ENCODE data around the gene TRAF7.
A peak's percentile ranks its signal among the peaks of the same experiment; 100 is the strongest.
"Not testable (repeated sequence)": the region's sequence is repeated elsewhere in the genome, so short reads cannot be mapped to it uniquely, and the experiment has no call there.

The TRAF7 gene

GRCh38 chr16:2155091-2155950 is at the start of gene TRAF7:
TRAF7 (plus strand) TSS chr16:2155782; CDS start chr16:2163921, 8,139 bp downstream.
- peak within 1 kb of the TSS; percentile 85 to 90 for H3K9ac ChIP-seq (ENCODE audit: low read depth in 1 of 2, low read length in 2 of 2)
- H3K4me3 ChIP-seq (ENCODE audit: low read depth in 1 of 2, low read length in 2 of 2): peak within 1 kb of the TSS; percentile 83 to 93
- peaks cover 4 to 8% of the 10 kb centered on the region in 2 donors for H3K36me3 ChIP-seq (ENCODE audit: control insufficient read depth in 1 of 2, insufficient read depth in 2 of 2, low read length in 2 of 2)
- peak within 1 kb of the TSS; percentile 56 for H3K27ac ChIP-seq (ENCODE audit: low read depth, low read length)
- peaks cover 69 to 87% of the 10 kb centered on the region in 2 donors for H3K4me1 ChIP-seq (ENCODE audit: control insufficient read depth in 1 of 2, insufficient read depth in 2 of 2, low read length in 2 of 2)
- no peaks in the 10 kb centered on the region for H3K27me3 ChIP-seq (ENCODE audit: control insufficient read depth in 1 of 2, insufficient read depth in 2 of 2, low read length in 2 of 2)
- H3K9me3 ChIP-seq (ENCODE audit: control insufficient read depth in 1 of 2, low read length in 2 of 2): no peaks in the 10 kb centered on the region

- peaks cover 0 to 36% of the 10 kb centered on the region in 2 donors for H3K36me3 ChIP-seq (ENCODE audit: control insufficient read depth in 1 of 2, insufficient read depth in 2 of 2, low read length in 2 of 2)
- H3K9me3 ChIP-seq (ENCODE audit: control insufficient read depth in 1 of 2, low read length in 2 of 2); H3K27me3 ChIP-seq (ENCODE audit: control insufficient read depth in 1 of 2, insufficient read depth in 2 of 2, low read length in 2 of 2); H3K4me1 ChIP-seq (ENCODE audit: control insufficient read depth in 1 of 2, insufficient read depth in 2 of 2, low read length in 2 of 2); H3K4me3 ChIP-seq (ENCODE audit: low read depth in 1 of 2, low read length in 2 of 2); H3K9ac ChIP-seq (ENCODE audit: low read depth in 1 of 2, low read length in 2 of 2); H3K27ac ChIP-seq (ENCODE audit: low read depth, low read length): not testable (repeated sequence)
Measured at GRCh38 chr16:2106211-2106610, 49.4 kb upstream of the TRAF7 start.

GRCh38 chr16:2107121-2107790 is 48.3 kb upstream of the TRAF7 start:
- peaks cover 0 to 35% of the 10 kb centered on the region in 2 donors for H3K36me3 ChIP-seq (ENCODE audit: control insufficient read depth in 1 of 2, insufficient read depth in 2 of 2, low read length in 2 of 2)
- not testable (repeated sequence) for H3K27ac ChIP-seq (ENCODE audit: low read depth, low read length); H3K9me3 ChIP-seq (ENCODE audit: control insufficient read depth in 1 of 2, low read length in 2 of 2); H3K27me3 ChIP-seq (ENCODE audit: control insufficient read depth in 1 of 2, insufficient read depth in 2 of 2, low read length in 2 of 2); H3K9ac ChIP-seq (ENCODE audit: low read depth in 1 of 2, low read length in 2 of 2); H3K4me3 ChIP-seq (ENCODE audit: low read depth in 1 of 2, low read length in 2 of 2); H3K4me1 ChIP-seq (ENCODE audit: control insufficient read depth in 1 of 2, insufficient read depth in 2 of 2, low read length in 2 of 2)

- H3K9me3 ChIP-seq (ENCODE audit: control insufficient read depth in 1 of 2, low read length in 2 of 2); H3K4me1 ChIP-seq (ENCODE audit: control insufficient read depth in 1 of 2, insufficient read depth in 2 of 2, low read length in 2 of 2); H3K4me3 ChIP-seq (ENCODE audit: low read depth in 1 of 2, low read length in 2 of 2); H3K27me3 ChIP-seq (ENCODE audit: control insufficient read depth in 1 of 2, insufficient read depth in 2 of 2, low read length in 2 of 2); H3K27ac ChIP-seq (ENCODE audit: low read depth, low read length); H3K9ac ChIP-seq (ENCODE audit: low read depth in 1 of 2, low read length in 2 of 2): not testable (repeated sequence)
- peaks cover 0 to 31% of the 10 kb centered on the region in 2 donors for H3K36me3 ChIP-seq (ENCODE audit: control insufficient read depth in 1 of 2, insufficient read depth in 2 of 2, low read length in 2 of 2)
Measured at GRCh38 chr16:2107791-2108125, 47.8 kb upstream of the TRAF7 start.

GRCh38 chr16:2108446-2109270 is 46.9 kb upstream of the TRAF7 start:
- peaks cover 0 to 31% of the 10 kb centered on the region in 2 donors for H3K36me3 ChIP-seq (ENCODE audit: control insufficient read depth in 1 of 2, insufficient read depth in 2 of 2, low read length in 2 of 2)
- not testable (repeated sequence) for H3K9me3 ChIP-seq (ENCODE audit: control insufficient read depth in 1 of 2, low read length in 2 of 2); H3K27me3 ChIP-seq (ENCODE audit: control insufficient read depth in 1 of 2, insufficient read depth in 2 of 2, low read length in 2 of 2); H3K27ac ChIP-seq (ENCODE audit: low read depth, low read length); H3K4me1 ChIP-seq (ENCODE audit: control insufficient read depth in 1 of 2, insufficient read depth in 2 of 2, low read length in 2 of 2); H3K4me3 ChIP-seq (ENCODE audit: low read depth in 1 of 2, low read length in 2 of 2); H3K9ac ChIP-seq (ENCODE audit: low read depth in 1 of 2, low read length in 2 of 2)

GRCh38 chr16:2109271-2109580 is 46.4 kb upstream of the TRAF7 start:
- H3K9me3 ChIP-seq (ENCODE audit: control insufficient read depth in 1 of 2, low read length in 2 of 2); H3K4me3 ChIP-seq (ENCODE audit: low read depth in 1 of 2, low read length in 2 of 2); H3K27me3 ChIP-seq (ENCODE audit: control insufficient read depth in 1 of 2, insufficient read depth in 2 of 2, low read length in 2 of 2); H3K4me1 ChIP-seq (ENCODE audit: control insufficient read depth in 1 of 2, insufficient read depth in 2 of 2, low read length in 2 of 2); H3K9ac ChIP-seq (ENCODE audit: low read depth in 1 of 2, low read length in 2 of 2); H3K27ac ChIP-seq (ENCODE audit: low read depth, low read length): not testable (repeated sequence)
- peaks cover 0 to 31% of the 10 kb centered on the region in 2 donors for H3K36me3 ChIP-seq (ENCODE audit: control insufficient read depth in 1 of 2, insufficient read depth in 2 of 2, low read length in 2 of 2)

GRCh38 chr16:2109872-2110271 is 45.7 kb upstream of the TRAF7 start:
- H3K36me3 ChIP-seq (ENCODE audit: control insufficient read depth in 1 of 2, insufficient read depth in 2 of 2, low read length in 2 of 2): peaks cover 0 to 31% of the 10 kb centered on the region in 2 donors
- H3K27ac ChIP-seq (ENCODE audit: low read depth, low read length); H3K27me3 ChIP-seq (ENCODE audit: control insufficient read depth in 1 of 2, insufficient read depth in 2 of 2, low read length in 2 of 2); H3K9ac ChIP-seq (ENCODE audit: low read depth in 1 of 2, low read length in 2 of 2); H3K4me3 ChIP-seq (ENCODE audit: low read depth in 1 of 2, low read length in 2 of 2); H3K4me1 ChIP-seq (ENCODE audit: control insufficient read depth in 1 of 2, insufficient read depth in 2 of 2, low read length in 2 of 2); H3K9me3 ChIP-seq (ENCODE audit: control insufficient read depth in 1 of 2, low read length in 2 of 2): not testable (repeated sequence)

- H3K4me3 ChIP-seq (ENCODE audit: low read depth in 1 of 2, low read length in 2 of 2); H3K9ac ChIP-seq (ENCODE audit: low read depth in 1 of 2, low read length in 2 of 2); H3K9me3 ChIP-seq (ENCODE audit: control insufficient read depth in 1 of 2, low read length in 2 of 2); H3K27me3 ChIP-seq (ENCODE audit: control insufficient read depth in 1 of 2, insufficient read depth in 2 of 2, low read length in 2 of 2); H3K27ac ChIP-seq (ENCODE audit: low read depth, low read length); H3K4me1 ChIP-seq (ENCODE audit: control insufficient read depth in 1 of 2, insufficient read depth in 2 of 2, low read length in 2 of 2): not testable (repeated sequence)
- H3K36me3 ChIP-seq (ENCODE audit: control insufficient read depth in 1 of 2, insufficient read depth in 2 of 2, low read length in 2 of 2): peaks cover 0 to 31% of the 10 kb centered on the region in 2 donors
Measured at GRCh38 chr16:2110332-2111008, 45.1 kb upstream of the TRAF7 start.

- H3K27ac ChIP-seq (ENCODE audit: low read depth, low read length); H3K4me1 ChIP-seq (ENCODE audit: control insufficient read depth in 1 of 2, insufficient read depth in 2 of 2, low read length in 2 of 2); H3K9ac ChIP-seq (ENCODE audit: low read depth in 1 of 2, low read length in 2 of 2); H3K4me3 ChIP-seq (ENCODE audit: low read depth in 1 of 2, low read length in 2 of 2); H3K9me3 ChIP-seq (ENCODE audit: control insufficient read depth in 1 of 2, low read length in 2 of 2); H3K27me3 ChIP-seq (ENCODE audit: control insufficient read depth in 1 of 2, insufficient read depth in 2 of 2, low read length in 2 of 2): not testable (repeated sequence)
- H3K36me3 ChIP-seq (ENCODE audit: control insufficient read depth in 1 of 2, insufficient read depth in 2 of 2, low read length in 2 of 2): peaks cover 0 to 27% of the 10 kb centered on the region in 2 donors
Measured at GRCh38 chr16:2111009-2111353, 44.6 kb upstream of the TRAF7 start.

Measured in duodenal mucosa (tissue), 2 donors.